Stimulated activated CD8-positive, alpha-beta memory T cell treated with anti-CD3 and anti-CD28 coated beads, Interleukin-12 subunit alpha, Interleukin-12 subunit beta, amount 100 ng/mL, for 4 hours (primary cell): ENCODE measurements around the gene MBNL3.
A peak's percentile ranks its signal among the peaks of the same experiment; 100 is the strongest.

ENCODE experiments used
- DNase-seq: peaks from one replicate; pipeline ENCODE4 v3.0.0-alpha.2; 2020; ENCODE audit warnings: low read depth

The MBNL3 gene, protein sequence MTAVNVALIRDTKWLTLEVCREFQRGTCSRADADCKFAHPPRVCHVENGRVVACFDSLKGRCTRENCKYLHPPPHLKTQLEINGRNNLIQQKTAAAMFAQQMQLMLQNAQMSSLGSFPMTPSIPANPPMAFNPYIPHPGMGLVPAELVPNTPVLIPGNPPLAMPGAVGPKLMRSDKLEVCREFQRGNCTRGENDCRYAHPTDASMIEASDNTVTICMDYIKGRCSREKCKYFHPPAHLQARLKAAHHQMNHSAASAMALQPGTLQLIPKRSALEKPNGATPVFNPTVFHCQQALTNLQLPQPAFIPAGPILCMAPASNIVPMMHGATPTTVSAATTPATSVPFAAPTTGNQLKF

DNA sequence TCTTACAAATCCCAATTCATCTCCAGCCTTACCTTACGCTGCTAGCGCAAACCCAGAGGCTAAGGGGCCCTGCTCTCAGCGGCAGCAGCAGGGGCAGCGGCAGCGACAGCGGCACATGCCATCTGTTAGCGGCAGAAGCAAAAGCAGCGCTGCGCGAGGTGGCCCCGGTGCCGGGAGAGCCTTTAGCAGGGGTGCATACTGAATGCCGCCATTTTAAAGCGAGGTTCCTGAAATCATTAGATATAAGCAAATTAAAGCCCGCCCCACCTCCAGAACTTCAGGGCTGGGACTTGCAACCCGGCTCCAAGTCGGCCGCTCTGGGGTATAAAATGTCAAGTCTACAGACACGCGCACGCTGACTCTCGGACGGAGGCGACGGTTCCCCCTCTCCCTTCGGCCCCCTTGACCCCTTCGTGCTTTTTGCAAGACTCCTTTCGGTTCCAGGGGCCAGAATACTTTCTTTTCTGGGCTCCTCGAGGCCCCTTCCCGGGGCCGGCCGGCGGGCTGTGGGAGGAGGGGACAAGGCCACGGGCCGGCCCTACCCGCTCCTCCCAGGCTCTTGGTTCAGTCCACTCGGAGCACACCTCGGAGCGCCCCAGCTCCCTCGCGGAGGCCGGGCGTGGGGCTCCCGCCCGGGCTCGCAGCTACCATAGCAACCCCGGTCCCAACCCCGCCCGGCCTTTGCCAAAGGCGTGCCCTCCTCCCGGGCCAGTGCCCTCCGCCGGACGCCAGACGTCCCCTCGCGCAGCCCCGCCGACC, at the start of gene MBNL3:
Gene MBNL3, minus strand, starts transcription at position 220 of the 759 bp plus-strand sequence. CDS start 49,427 bp downstream, outside the sequence.
- DNase-seq = peak; percentile 36

DNA sequence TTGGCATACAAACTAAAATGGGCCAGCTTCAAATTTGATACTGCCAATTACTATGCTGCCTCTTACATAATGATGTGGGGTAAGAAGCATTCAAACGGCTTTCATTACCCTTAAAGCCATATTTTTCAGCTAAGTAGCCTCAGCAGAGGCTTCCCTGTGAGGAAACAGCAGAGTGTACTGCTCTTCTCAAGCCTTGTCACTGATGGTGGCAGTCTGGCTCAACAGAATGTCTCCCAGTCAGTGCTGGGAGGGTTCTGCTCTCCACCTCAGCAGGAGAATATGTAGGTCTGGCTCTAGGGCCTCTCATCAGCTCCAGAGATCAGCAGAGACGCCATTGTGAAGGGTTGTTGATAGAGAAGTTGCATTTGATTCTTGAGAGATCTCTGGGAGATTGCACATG, 44.6 kb upstream of the MBNL3 start:
- DNase-seq = no peak

DNA sequence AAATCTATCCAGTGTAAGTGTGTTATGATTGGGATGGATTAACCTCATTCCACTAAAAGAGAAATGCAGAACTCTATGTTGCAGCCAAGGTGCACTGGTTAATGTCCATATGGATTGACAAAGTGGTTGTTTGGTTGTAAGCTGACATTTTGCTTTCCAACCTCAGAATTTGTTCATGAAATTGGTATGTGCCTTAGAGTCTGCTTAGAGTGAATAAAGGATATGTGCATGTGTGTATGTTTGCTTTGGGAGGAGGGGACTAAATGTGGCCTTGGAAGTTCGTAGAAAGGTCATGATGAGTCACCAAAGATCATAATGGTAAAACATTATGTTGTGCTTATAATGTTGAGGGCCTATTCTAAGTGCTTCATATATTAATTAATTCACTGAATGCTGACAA, 44.1 kb upstream of the MBNL3 start:
- no peak for DNase-seq

DNA sequence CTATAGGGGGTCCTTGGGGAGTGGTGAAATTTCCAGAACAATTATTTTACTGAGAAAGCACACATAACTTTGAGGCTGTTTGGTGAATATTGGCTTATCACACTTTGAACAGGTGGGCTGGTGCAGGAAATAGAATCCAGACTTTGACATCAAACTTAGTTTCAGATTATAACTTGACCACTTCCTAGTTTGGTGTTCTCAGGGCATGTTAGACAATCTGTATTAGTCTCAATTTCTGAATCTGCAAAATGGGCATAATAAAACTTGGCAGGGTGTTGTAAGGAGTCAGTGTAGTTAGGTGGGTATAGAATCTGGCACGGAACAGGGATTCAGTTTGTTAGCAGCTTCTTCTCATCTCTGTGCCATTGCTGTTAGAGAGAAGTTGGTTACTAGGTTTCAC, 43.3 kb upstream of the MBNL3 start:
- DNase-seq = no peak

DNA sequence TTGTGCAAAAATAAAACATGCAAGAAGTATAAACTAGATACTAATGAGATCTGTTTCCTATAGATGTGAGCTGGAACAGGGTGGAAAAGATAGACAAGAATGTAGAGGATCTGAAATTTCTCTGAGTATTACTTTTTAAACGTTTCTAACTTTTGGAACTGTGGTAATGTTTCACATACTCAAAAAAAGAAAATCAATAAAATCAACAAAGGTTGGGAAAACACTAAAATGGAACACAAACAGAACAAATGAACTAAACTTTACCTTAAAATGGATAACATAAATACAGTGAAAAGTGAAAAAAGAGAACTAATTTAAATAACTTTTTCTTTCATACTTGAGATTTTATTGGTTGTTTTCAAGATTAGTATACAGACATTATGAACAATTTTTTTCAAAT, 32.0 kb upstream of the MBNL3 start:
- DNase-seq = no peak

DNA sequence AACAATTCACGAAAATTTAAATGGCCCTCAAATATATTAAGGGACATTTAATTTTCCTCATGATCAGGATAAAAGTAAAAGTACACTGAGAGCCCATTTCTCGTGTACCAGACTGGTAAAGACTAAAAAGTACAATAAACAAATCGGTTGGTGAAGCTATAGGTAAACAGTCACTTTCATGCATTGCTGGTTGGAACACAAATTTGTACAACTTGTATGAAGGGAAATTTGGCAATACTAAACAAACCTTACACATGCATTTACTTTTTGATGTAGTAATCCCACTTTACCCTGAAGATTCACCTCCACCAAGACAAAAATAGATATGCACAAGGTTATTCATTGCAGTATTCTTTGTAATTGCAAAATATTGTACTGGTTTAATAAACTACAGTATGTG, 31.4 kb upstream of the MBNL3 start:
- no peak for DNase-seq

DNA sequence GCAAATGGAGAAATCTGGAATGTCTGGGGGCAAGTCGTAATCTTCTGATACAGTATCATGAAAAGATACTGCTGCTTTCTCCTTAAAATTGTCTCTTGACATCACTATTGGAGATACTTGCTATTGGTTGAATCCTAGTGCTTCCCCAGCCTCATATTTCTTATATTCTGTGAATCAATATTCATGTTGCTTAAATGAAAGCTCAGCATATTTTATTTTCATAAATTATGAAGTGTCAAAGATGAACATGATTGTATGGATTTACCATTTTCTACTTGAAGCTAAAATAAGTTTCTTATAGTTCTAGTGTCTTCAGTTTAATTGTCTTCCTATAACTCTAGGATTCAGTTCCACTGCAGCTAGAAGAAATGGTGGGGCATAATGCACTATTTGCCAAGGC, 29.6 kb upstream of the MBNL3 start:
- DNase-seq = no peak

DNA sequence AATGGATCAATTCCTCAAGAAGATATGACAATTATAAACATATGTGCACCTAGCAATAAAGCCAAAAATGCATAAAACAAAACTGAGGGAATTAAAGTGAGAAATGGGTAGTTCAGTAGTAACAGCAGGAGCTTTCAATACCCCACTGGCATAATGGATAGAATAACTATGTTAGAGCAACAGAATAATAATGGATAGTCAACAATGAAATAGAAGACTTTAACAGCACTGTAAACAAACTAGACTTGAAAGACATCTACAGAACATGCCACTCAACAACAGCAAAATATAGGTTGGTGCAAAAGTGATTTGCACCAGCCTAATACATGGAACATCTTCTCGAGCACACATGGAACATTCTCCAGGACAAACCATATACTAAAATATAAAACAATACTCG, 20.0 kb upstream of the MBNL3 start:
- DNase-seq = no peak

DNA sequence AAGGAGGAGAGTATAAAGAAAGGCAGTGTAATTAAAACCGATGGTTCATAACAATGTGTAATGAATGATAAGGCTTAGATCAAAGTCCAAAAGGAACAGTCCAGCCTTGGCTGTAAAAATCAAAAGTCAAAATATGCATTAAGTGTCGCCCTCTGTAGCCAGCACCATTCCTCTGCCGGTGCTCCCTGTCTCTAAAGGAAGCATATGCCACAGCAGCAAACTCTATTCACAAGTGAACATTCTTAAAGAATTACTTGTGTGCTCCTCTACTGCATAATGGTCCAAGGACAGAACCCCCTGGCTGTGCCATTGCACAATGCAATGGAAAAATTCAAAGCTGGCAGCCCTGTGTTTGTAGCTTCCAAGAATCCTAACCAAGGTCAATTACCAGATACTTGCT, 16.3 kb upstream of the MBNL3 start:
- DNase-seq = no peak

DNA sequence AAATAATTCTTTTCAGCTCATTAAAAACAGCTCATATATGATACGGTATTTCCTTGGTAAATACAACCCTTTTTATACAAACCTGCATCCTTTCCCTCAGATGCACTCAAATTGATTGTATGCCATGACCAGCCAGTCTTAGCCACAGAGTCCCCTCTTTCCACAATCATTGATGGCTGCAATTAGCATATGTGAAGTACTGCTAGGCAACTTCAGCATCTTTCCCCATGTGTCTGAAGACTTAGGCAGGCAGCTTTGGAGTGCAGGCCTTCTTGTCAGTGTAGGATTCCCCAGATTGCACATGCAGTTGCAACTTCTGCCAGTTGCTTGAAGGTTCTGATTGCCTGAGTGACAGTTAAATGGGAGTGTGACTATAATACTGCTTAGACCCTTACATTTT, 15.6 kb upstream of the MBNL3 start:
- no peak for DNase-seq

DNA sequence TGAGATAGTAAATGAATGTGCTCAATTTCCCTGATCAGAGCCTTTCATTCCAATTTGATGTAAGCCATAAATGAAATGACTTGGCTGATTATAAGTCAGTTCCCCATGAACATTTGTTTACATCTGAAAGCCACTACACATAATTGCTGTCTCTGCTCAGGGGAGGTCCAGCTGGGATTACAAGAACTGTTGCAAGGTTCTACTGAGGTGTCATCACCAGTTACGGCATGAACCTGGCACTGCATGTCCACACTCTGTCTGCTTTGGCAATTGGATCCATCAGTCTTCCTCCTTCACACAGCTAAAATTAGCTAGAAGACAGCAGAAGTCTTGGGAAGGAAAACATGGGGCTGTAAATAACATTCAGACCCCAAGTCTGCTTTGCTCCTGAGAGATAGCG, 12.8 kb upstream of the MBNL3 start:
- DNase-seq = no peak

DNA sequence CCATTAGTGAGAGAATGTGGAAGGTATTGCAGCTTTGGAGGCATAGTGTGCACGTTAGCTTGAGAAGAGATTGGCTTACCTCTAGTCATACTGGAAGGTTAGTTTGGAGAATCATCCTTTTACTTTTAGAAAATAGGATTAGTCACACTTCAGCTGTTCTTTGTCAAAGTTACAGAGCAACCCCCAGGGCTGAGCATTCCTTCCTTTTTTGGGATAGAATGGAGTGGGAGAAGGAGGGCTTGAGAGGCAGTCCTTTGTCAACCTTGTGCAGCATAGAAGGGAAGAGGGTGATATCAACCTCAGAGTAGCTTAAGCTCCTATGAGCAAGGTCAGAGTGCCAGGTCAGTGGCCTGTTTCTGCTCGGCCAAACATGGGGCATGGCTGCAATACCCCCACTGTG, 8.6 kb upstream of the MBNL3 start:
- no peak for DNase-seq

DNA sequence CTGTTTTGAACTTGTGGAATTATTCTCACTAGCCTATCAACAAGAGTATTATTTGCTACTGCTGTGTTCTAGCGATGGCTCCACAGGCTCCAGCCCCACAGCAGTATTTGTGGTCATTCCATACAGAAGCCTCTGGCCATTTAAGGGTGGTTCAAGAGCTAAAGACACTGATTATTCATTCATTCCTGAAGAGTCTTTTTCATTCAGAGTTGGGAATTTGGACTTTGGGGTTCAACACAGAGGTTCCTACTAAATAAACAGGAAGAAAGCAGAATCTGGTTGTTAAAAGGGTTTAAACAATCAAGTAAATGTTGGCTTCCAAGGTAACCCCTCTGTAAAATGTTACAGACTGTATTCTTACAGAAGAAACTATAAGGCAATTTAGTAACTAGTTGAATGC, 4.3 kb upstream of the MBNL3 start:
- no peak for DNase-seq

DNA sequence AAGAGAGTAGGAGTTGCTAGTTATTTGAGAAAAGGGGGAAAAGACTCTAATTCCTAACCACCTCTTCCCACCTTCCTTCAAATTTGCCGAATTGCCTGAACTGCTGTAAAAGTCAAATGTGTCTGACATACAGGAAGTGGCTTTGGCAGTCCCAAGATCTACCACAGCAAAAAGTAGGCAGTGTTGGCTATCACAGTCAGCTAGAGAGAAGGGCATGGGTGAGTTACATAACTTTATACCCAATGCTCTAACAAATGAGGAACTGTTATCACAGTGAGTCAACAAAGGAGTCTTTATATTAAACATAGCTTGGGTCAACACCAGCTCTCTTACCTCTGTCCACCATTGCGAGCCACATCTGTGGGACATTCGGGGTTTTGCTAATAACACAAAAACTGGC, 2.4 kb upstream of the MBNL3 start:
- DNase-seq = no peak

DNA sequence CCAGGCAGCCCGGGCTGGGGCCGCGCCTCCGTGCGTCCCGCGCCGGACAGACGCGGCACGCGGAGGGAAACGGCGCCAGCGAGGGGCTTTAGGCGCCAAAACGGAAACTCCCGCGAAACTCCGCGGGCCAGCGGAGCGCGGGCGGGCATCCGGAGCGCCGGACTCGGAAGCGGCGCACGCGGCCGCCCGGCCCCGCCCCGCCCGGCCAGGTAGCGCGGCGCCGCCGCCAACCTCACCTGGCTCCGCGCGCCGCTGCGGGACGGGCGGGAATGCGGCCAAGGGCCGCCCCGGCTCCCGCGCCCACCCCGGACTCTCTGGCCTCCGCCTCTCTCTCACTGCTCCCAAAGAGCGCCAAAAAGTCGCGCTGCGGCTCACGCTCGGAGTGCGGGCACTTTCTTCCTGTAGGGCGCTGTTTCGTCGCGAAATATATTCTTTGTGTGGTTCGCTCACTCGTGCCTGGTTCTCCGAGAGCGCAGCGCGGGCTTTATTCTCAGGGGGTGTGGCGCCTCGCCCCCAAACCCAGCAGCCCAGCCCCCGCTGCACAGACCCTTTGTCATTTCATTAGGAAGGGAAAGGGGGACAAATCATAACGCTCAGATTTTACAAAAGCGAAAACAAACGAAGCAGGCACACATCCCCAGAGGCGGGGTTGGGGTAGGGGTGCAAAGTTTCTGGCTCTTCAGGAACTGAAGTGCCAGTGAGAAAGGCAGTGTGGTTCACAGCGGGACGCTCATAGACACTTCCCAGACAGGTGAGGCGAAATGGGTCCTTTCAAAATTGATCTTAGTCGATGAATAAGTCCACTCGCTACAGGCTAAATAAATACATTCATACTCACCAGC, 961 bp upstream of the MBNL3 start:
- DNase-seq = peak; percentile 10

DNA sequence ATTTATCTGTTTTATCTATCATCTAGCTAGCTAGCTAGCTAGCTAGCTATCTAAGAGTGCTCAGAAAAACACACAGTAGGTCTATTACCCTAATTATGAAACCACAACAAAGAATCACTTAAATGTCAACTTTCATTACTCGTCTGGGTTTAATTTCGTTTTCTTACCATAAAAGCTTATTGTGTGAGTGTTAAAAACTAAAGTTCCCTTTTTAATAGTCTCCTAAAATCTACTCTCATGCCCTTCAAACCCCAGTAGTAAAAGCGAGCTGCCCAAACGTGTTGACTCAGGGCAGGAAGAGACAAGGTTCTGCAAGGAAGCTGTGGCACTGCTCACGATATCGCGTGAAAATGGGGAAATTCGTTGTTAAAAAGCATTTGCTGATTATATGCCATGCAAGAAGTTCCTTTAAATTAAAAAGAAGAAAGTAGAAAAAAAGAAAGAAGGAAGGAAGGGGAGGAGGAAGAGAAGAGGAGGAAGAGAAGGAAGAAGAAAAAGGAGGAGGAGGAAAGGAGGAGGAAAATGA, 595 bp downstream of the MBNL3 start:
- DNase-seq = no peak

DNA sequence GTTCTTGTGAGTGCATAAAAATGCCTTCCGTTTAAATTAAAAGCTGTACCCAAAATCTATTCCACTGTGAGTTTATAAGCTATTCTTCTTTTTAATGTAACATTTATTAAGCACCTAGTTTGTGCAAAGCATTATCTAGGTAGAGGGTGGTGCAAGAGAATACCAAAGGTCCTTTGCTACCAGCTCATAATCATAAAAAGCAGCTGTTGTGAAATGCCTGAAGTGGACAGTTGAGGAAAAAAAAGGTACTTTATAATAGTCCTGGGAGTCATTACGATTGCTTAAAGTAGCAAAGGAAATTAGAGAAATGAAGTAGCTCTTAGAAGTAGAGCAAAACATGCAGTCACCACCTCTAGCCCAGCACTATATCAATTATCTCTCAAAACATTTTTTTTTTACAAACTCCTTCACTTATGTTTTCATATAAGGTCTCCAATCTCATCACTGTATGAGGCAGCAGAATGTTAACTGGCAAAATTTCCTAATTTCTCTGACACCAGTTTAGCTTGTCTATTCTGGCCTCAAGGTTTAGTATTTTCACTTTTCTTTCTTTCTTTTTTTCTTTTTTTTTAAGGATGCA, 2.1 kb downstream of the MBNL3 start:
- DNase-seq = no peak

DNA sequence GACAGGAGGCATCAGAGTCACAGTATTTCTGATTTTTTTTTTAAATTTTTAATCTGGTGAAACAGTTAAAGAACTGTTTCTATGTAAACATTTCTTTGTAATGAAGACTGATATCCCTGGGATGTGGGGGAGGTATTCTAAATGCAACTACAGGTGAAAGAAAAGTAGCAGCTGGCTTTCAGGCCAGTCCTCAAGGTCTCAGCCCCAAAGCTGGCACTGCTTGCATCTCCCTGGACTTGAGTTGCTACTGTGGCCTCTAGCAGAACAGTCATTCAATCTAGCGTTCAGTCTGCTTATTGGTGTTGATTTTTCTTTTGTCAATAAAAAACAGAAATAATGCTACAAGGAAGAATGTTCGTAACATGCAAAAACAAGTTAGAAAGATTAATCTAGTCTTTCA, 4.9 kb downstream of the MBNL3 start:
- no peak for DNase-seq

DNA sequence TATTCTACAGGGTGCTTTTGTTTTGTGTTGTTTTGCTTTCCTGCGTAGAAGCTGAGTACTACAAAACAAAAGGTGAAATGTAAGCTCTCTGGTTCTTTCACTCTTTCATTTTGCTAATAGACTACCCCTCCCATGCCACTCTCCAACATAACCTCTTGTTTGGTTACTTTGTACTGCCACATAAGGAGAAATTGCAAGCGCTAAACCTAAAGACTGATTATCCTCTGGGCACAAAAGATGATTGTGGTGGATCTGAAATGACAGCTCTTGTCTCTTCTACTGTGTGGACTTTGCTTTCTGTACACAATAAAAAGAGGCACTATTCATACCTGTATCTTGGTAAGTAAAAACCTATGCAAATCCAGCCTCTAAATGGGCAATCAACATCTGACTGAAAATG, 5.3 kb downstream of the MBNL3 start:
- DNase-seq = no peak

DNA sequence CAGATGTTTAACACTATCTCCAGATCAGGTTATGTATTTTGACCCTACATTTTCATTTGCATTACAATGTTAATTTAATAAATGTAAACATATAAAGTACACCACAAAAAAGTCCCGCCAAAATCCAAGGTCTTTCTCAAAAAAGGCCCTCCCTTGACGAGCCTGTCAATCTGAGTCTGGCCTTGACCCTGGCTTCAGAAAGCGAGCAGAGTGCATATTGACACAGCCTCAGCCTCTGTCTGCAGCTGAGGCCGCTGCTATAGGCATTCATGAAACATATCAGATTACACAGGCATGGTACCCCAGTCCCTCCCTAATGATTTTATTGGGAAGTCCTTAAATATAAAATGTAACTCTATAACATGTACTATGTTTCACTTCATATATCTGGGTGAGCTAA, 6.2 kb downstream of the MBNL3 start:
- no peak for DNase-seq

DNA sequence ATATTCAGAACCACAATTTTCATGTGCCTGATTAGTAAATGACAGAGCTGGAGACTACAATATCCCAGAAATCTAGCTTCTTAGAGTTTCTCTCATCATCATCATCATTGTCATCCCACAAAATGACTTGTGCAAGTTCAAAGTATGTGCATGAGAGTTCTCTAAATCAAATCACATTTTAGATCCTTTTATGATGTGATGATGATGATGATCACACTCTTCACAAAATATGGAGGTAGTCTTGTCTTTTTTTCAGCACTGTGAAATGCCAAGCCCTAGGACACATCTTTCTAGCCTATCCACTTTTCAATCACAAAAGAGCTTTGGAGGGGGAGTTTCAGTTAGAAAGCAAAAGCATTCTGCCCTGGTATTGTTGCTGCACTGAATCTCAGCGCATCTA, 7.4 kb downstream of the MBNL3 start:
- no peak for DNase-seq

DNA sequence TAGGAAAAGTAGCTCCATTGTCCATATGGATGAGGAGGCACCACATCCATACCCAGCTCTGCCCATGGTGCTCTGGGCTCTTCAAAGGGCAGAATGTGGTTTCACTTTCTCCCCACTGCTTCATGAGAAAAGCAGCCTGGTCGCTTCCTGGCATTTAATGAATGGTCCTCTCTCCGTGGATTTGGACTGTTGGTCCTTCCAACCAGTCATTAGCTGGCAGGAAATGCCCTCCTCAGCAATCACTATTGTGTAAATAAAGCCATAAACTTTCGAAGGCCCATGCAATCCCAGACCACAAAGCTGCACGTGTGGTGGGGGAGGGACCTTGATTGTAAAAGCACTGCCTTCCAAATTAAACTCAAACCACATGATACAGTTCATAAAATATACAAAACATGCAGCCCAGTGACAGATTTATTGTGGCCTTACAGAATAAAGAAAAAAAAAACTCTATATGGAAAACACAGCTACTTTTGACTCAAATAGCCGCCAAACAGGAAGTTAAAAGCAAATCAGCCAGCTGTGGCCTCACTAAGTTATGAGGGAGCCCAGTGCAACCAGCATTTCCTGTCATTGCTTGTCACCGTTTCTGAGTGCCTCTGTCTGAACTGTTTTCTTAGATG, 8.1 kb downstream of the MBNL3 start:
- peak; percentile 6 for DNase-seq
